HG02981 (cell line): ENCODE data around the gene SMARCA2.

Source experiments
- ATAC-seq: cut with Tn5 transposase; IDR thresholded peaks from one replicate; pipeline ENCODE4 v1.9.1; 2021; ENCODE audit warnings: mild to moderate bottlenecking, moderate library complexity; ENCODE audit not compliant: unreplicated experiment

The SMARCA2 gene

DNA sequence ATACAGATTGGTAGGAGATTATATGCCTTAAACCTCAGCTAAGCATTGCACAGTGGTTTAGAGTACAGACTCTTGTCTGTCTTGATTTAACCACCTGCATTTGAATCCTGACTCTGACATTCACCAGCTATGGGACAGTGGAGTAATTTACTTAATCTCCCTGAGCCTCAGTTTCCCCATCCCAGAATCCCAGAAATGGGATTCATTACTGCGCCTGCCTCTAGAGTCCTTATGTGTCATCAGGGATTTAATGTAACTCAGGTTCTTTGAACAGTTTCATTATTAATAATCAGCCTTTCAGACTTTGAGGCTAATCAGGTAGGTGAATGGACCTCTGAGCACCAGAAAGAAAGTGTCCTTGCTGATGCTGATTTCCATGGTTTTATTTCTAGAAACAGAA lies 149.1 kb downstream of the SMARCA2 start:
- ATAC-seq: no peak

- ATAC-seq: no peak
Observed at GRCh38 chr9:2166203-2166602, 151.1 kb downstream of the SMARCA2 start.

DNA sequence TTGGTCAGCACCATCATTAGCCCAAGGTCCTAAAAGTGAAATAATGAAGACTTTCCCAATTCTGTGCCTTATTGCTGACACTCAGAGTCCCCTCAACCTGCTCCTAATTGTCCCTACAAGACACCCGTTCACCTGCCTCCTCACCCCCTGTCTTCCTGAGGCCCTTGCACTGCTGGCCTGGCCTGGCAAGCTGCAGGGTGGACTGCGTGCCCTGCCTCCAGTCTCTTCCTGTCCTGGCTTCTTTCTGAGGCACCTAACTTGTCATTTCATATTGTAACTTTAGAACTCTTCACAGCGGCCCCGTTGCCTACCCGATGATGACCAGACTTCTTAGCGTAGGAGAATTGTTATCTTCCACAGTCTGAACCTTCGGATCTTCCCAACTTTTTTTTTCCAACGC lies 153.9 kb downstream of the SMARCA2 start:
- ATAC-seq: no peak

- ATAC-seq: no peak
Observed at GRCh38 chr9:2170722-2171121, 155.6 kb downstream of the SMARCA2 start.

DNA sequence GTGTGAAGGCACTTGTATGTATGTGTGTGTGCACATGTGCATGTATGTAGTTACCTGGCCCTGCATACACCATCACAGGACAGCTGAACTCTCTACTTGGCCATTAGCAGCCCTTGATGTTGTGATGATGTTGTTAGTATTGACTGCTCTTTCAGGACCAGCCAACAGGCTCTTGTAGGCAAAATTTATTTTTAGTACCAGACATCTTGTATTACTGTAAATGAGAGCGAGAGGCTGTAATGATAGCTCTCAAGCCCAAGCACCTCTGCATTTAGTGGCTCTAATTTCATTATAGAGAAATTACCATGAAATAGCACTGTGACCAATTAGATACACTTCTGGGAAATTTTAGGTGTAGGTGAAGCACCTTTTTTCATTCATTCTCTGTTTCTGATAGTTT lies 158.0 kb downstream of the SMARCA2 start:
- ATAC-seq: no peak

DNA sequence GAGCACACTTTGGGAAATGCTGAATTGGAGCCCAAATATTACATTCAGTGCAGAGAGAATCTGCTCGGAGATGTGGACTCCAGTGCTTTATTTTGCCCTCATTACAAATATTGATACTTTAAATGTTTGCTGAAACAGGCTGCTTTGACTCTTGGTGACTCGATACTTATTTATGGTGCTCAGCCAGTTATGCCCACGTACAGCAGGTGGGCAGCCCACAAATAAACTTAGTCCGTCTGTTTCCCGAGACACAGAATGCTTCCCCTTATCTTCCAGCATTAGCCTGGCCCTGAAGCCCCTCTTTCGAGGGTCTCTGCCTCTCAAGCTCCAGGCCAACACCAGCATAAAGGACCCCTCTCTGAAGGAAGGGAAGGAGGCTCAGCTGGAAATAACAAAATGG lies 158.7 kb downstream of the SMARCA2 start:
- ATAC-seq: no peak

- no peak for ATAC-seq
Observed at GRCh38 chr9:2174306-2174705, 159.2 kb downstream of the SMARCA2 start.

- ATAC-seq: no peak
Observed at GRCh38 chr9:2174911-2175310, 159.8 kb downstream of the SMARCA2 start.

DNA sequence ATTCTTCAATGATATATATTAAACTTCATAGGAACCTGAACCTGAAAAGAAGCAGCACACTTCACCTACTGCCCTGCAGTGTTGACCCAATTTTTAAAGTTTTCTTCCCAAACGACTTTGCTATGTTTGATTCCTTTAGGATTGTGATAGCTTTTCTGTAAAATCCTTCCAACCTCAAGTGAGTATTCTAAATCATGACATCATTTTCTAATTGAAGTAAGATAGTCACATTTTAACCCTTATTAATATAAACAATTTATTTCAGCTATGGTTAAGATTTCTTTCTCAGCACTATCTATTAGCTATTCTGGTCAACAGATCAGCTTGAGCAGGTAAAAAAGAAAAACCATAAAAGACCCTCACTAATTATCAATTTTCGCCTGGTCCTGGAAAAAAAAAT lies 162.0 kb downstream of the SMARCA2 start:
- no peak for ATAC-seq

DNA sequence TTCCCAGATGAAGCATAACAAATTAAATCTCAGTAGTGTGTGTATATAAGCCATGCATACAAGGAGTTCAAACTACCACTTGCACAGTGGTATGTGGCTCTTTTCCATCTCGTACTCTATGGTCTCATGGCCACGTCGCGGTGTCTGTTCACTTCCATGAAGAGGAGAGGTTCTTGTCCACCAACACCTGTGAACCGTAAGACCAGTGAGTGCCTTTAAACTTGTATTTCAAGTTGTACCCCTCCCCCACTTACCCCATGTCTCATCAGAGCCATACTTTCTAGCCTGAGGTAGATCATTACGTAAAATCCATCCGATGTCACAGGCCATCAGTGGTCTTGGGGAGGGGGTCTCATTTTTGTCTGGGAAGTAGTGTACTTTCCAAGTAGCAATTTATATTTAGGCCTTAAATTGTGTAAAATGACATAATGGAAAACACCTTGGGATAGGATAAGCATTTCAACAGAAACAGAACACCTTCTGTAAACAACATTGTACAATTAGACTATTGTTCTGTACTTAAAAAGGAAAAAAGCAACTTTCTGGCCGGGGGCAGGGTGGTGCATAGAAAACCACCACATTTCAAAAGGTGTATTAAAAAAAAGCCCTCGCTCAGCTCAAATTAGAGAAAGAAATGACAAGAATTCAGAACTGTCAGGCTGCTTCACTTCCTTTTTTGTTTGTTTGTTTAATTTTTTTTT lies 163.0 kb downstream of the SMARCA2 start:
- no peak for ATAC-seq

DNA sequence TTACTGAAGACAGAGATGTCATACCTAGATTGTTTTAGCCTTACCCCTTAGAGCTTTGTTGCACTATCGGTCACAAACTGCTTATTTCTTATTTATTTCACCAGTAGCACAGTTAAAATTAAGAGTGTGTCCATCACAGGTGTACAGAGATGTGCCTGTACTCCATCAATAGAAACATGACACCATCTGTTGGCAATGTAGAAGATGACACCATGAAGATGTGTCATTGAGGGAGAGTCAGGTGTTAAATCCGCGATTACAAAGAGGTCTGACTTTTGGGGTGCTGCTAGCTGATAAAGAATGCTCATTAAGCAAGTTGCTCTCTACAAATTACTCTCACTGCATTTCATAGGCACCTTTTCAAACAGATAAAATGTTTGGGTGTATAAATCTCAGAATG lies 164.4 kb downstream of the SMARCA2 start:
- no peak for ATAC-seq

GRCh38 chr9:2180154-2180553 lies 165.0 kb downstream of the SMARCA2 start:
- ATAC-seq: no peak

DNA sequence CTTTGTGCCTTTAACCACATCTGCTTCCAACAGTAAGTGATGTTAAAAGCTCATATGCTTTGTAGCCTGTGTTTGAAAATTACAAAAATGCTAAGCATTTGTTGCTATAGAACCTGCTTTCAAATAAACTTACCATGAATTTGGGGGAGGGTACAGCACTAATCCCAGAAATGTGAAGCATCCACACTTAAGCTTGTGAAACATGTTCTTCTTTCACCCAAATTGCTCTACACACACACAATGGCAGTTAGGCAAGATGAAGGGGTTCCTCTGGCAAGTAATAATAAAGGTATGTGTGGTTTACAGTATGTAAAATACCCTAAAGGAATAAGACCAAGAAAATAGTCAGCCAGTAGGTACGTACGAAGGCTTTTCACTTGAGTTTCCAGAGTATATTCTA lies 165.6 kb downstream of the SMARCA2 start:
- ATAC-seq: no peak

DNA sequence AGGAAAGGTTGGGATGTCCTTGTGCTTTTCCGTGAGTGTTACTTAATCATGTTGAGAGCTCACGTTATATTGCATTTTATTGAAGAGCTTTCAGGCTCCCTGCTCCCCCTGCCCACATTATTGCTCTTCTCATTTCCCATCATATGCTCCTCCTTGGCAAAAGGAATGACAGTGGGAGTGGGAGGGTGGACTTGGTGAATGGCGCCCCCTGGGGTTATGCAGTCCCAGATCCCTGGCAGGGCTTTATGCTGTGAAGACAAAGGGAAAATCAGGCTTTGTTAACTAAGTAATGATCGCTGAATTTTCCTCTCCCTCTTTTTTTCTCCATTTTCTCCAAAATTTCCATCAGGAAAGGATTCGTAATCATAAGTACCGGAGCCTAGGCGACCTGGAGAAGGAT lies 166.6 kb downstream of the SMARCA2 start:
- ATAC-seq: no peak

- no peak for ATAC-seq
Observed at GRCh38 chr9:2190939-2191608, 175.9 kb downstream of the SMARCA2 start.

- no peak for ATAC-seq
Observed at GRCh38 chr9:2191609-2191972, 176.4 kb downstream of the SMARCA2 start.

DNA sequence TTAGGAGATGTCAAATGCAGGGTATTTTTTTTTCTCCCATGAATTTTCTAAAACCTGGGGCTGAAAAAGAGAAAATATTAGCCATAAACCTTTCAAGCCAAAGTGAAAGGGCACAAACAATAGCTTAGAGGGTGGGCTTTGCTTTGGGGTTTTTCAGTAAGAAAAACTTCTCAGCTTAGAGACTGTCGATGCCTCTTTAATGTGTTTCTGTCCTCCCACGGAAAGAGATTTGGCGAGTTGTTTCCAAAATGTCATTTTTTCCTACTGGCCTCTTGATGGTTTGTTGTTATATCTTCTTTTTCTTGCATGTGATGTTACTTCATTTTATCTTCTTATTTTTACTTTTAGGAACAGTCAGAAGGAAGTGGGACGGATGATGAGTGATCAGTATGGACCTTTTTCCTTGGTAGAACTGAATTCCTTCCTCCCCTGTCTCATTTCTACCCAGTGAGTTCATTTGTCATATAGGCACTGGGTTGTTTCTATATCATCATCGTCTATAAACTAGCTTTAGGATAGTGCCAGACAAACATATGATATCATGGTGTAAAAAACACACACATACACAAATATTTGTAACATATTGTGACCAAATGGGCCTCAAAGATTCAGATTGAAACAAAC lies 177.3 kb downstream of the SMARCA2 start:
- no peak for ATAC-seq

DNA sequence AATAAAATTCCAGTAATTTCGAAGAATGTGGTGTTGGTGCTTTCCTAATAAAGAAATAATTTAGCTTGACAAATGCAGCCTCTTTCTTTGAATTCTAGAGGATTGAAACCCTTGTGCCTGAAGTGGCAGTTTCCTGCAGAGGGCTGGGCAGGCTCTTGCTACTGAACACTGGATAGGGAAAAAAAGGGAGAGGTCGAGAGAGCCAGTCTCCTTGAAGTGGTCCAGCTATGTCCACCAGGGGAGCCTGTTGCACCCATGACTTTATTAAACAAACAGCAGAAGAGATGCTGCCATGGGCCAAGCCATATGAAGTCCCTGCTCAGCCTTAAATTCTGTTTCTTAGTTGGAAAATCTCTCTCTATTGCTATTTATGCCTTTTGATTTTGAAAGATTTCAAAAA lies 178.4 kb downstream of the SMARCA2 start:
- ATAC-seq: no peak

GRCh38 chr9:2195211-2195610 lies 180.1 kb downstream of the SMARCA2 start:
- ATAC-seq: no peak

GRCh38 chr9:2196757-2197156 lies 181.6 kb downstream of the SMARCA2 start:
- ATAC-seq: no peak

- no peak for ATAC-seq
Observed at GRCh38 chr9:2198956-2199635, 183.9 kb downstream of the SMARCA2 start.
